Hair follicular keratinocyte (primary cell): Measurements from ENCODE around the gene HCFC1. TPM values are rescaled to one million over a fixed set of nuclear protein-coding genes. Genes with fewer than 3 reads are reported as not detected.

Source experiments
- total RNA-seq: library from RNA; depleted of rRNA; stranded (reverse); fragments of >200 nt; gene quantifications from 2 replicates; pipeline ENCODE4 v1.2.3, GENCODE V29; 2015

Gene HCFC1
- 31.3 and 38.8 TPM in 2 replicates for total RNA-seq

DNA sequence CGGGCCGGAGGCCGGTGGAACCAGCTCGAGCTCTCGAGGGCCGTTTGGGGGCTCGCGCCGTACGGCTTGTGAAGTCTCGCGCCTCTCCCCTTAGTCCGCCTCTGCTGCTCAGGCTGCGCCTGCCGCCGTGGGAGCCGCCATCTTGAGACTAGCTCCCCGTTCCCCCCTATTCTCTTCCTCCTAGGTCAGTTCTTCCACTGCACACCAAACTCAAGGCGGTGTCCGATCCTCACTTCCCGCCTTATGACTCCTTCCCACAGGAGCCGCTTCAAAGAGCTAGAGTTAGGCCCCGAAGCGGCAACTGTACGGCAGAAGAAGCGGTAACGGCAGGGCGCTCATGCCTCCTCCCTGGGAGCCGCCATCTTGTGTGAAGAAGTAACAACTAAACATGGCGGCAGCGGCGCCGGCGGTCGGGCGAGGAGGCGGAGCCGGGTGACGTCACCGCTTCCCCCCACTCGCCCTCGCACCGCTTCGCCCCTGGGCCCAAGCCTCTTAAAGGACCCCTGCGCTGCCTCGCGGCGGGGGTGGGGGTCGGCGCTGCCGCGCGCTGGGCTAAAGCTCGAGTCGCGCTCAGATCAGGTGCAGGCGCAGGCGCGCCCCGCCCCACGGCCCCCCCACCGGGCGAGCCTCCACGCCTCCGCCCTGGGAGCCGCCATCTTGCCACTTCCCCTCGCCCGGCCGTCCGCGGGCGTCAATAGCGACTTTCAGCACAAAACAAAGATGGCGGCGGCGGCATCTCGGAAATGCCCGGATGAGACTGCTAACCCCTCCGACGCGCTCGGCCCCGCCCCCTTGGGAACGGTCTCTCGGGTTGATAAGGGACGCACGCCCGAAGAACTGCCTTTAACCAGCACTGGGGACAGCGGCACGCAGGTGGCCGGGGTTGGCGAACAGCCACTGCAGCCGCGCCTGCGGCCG is at the start of gene HCFC1:
TSS of gene HCFC1 (minus strand) at position 369 of the 918 bp plus-strand sequence. CDS start 978 bp downstream, outside the sequence.

DNA sequence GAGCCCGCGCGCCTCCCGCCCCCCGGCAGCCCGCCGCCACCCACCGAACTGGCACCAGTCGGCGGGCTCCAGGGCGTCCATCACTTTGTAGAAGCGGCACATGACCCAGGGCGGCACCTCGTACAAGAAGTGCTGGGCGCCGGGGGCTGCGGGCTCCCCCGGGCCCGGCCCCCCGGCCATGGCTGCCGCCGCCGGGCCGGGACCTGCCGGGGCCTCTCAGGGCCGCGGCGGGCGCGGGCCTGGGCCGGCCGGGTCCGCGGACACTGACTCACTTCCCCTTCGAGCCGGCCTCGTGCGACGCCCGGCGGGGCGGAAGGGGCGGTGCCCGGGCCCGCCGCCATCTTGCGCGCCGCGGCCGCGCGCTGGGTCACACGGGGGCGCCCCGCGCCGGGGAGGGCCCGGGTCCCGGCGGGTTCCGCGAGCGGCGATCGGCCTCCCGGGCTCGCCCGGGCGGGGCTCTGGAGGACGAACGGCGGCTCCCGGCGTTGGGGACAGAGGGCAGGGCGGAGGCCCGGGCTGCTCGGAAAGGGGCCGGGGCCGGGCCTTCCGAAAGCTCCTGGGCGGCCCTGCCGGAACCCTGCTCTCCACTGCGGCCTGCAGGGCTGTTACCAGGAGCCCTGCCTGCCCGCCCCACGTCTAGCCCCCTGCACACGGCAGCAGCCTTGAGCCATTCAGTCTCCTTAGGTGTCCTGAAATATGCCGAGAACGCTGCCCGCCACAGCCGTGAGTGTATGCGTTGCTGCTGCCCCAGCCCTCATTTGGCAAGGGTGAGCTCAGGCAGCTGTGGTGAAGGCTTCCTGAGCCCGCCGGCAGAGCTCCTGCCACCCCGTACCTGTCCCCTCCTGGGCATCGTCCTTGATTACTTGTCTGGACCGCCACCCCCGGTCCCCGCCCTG is 48.3 kb upstream of the HCFC1 start, which contains the start of gene IRAK1:
TSS of gene IRAK1 (minus strand) at position 270 of the 896 bp plus-strand sequence. CDS start at position 180, 90 bp downstream.

DNA sequence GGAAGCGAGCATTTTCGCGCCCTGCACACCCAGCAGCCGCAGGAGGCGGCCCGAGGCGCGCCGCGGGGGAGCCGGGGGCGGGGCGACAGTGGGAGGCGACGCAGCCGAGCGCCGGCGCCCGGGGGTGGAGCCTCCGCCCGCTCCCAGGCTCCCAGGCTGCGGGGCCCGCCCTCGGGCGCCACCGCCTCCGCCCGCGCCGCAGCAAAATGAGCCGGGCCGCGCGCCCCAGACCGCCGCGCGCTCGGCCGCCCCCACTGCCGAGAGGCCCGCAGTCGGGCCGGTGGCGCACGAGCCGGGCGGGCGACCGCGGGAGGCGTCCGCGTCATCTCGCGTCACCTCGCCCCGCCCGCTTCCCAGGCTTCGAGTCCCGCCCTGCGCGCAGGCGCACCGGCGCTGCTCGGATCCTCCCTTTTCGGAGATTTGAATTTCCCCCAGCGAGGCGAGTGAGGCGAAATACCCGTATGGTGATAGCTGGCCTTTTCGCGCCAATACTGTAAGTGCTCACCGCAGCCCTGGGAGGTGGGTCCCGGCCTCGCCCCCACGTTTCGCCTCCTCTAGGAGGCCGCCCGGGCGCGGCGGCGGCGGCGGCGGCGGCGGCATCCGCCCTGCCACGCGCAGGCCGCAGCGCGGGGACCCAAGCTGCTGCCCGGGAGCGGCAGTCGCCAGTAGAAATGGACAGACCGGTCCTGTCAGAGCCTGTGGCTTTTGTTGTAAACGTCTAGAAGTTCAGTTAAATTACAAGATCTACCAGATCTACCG is 929 bp upstream of the HCFC1 start, which contains the start of gene TMEM187:
TSS of gene TMEM187 (plus strand) at position 387 of the 759 bp plus-strand sequence. CDS start 9,309 bp downstream, outside the sequence.

DNA sequence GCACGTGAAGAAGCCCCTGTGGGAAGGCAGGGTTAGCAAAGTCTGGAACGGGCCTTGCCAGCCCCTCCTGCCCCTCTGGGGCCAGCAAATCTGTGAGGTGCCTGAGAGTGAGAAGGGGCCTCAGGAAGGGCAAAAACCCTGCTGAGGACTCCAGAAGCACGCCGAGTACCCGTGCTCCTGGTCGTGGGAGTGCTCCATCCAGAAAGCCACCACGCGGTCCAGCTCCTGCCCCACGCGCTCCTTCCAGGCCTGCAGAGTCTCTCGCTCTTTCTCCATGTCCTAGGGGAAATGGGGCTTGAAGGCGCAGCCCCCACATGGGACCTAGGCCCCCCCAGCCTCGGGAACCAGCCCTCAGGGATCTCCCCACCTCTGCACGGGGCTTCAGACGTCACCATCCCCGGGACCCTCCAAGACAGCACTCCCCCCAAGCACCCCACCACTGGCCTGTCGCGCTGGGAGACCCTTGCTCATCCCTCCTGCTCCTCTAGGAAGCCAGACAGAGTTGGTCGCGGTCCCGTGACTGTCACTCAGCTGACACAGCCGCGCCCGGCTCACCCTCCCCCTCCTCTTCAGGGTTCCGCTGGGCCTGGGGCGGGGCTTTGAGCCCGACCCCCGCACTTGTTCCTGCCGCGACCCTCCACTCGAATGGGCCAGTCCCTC is 27.3 kb downstream of the HCFC1 start, which contains the start of gene RENBP:
TSS of gene RENBP (minus strand) at position 504 of the 660 bp plus-strand sequence. CDS start at position 471, 33 bp downstream.

DNA sequence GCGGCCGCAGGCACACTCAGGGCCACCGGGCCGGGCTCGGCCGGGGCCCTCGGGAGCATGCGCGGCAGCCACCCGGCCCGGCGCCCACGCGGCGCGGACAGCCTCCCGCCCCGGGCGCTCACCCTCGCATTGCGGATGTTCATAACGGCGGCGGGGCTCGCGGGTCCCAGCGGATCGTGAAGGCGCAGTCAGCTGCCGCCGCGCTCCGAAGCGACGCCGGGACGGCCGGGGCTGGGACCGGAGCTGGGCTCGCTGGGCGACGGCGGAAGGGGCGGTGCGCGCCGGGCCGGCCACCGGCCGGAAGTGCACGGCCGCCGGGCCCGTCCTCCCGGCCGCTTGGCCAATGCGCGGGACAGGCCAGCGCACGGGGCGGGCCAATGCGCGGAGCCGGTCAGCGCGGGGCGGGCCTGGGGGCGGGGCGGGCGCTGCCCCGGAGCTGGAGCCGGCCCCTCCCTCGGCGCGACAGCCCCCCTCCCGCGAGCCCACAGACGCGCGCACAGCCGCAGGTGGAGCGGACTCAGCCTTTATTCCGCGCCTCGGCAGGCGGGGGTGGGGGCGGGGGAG is 36.8 kb downstream of the HCFC1 start, which contains the start of gene NAA10:
TSS of gene NAA10 (minus strand) at position 276 of the 564 bp plus-strand sequence. CDS start at position 143, 133 bp downstream.

DNA sequence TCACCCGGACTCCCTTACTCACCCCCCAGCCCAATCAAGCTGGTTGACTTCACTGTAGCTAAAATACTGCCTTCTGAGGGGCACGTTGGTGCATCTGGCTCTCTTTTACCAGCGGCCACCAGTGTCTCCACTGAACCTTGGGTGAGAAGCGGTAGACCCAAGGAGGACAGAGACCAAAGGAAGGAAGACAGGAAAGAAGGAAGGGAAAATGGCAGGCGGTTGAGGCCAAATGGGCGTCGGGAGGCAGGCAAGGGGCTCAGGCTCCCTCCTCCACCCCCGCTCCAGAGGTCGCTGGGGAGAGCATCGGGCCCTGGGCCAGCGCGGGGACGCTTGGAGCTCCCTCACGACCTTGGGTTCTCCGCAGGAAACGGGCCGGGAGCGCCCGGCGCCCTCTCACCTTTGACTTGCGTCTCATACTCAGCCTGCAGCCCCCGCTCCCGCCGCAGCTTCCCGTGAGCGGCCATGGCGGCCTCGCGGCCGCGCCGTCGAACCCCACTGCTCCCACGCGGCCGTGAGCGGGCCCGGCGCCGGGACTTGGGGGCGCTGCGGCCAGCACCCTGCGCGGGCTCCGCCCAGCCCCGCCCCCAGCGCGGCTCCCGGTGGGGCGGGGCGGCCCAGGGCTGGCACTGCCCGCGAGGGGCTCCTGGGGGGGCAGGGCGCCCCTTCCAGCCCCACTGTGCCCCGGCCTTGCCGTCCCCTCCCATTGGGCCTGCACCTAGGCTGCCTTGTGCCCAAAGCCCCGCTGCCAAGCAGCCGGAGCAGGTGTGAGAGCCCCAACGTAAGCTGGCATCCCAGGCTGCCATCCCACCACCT is 45.7 kb downstream of the HCFC1 start, which contains the start of gene ARHGAP4:
TSS of gene ARHGAP4 (minus strand) at position 526 of the 813 bp plus-strand sequence. CDS start at position 464, 62 bp downstream.

DNA sequence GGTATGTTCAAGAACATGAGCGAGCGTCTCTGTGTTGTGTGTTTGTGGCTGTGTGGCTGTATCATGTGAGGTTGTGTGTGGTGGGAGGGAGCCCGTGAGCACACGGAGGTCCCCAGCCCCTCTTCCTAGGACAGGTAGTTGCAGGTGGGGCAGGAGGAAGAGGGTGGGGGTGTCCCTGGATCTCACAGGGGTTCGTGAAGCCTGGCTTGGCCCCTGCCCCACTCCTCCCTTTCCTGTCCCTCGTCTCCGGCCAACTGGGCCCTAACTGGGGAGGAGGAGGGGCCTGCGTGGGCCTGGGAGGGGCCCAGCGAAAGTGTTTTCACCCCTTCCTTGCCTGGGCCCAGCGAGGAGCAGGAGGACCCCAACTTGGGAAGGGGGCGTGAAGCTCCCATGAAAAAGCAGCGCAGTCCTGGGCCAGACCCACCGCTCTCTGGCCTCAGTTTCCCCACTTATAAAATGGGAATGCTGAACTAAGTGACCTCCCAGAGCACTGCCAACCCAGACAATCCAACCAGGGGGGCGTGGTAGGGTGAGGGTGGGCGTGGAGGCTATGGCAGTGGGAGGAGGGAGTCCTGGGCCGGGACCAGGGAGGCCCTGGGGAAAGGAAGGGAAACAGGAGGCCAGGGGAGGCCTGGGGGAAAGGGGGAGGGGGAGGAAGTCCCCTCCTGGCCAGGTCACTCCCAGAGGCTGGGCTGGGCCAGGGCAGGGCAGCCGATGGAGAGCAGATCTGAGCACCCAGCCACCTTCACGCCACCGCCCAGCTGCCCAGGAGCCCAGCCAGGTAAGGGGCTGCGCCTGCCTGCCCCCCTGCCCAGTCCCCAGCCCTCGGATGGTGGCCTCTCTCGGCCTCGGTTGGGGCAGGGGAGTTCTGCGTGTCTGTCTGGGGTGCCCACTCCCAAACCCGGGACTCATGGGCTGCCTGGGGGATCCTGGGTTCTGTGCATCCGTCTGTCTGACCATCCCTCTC is 67.3 kb downstream of the HCFC1 start, which contains the start of gene AVPR2:
TSS of gene AVPR2 (plus strand) at position 683 of the 967 bp plus-strand sequence. CDS start 473 bp downstream, outside the sequence.

Other genes with a start within 250 kb of the HCFC1 start
- gene BCAP31, start 247.4 kb downstream of the HCFC1 start, total RNA-seq, result 181 and 206 TPM in 2 replicates
- 1.2 and 3.0 TPM in 2 replicates for gene ABCD1, start 247.0 kb downstream of the HCFC1 start, total RNA-seq
- 5.2 and 5.4 TPM in 2 replicates for gene PLXNB3, start 207.6 kb downstream of the HCFC1 start, total RNA-seq
- gene SRPK3, start 190.8 kb downstream of the HCFC1 start, total RNA-seq, result 0.11 TPM in 1 of 2 replicates, not detected in the other
- 71.1 and 76.5 TPM in 2 replicates for gene IDH3G, start 177.4 kb downstream of the HCFC1 start, total RNA-seq
- gene SSR4, start 177.2 kb downstream of the HCFC1 start, total RNA-seq, result 192 and 305 TPM in 2 replicates
- 0.04 TPM in 1 of 2 replicates, not detected in the other for gene PDZD4, start 141.3 kb downstream of the HCFC1 start, total RNA-seq
- gene L1CAM, start 85.6 kb downstream of the HCFC1 start, total RNA-seq, result 3.0 and 9.4 TPM in 2 replicates
- gene AVPR2, start 67.1 kb downstream of the HCFC1 start, total RNA-seq, result not detected in 2 replicates
- 0.84 and 2.0 TPM in 2 replicates for gene ARHGAP4, start 45.6 kb downstream of the HCFC1 start, total RNA-seq
- gene NAA10, start 36.8 kb downstream of the HCFC1 start, total RNA-seq, result 138 and 185 TPM in 2 replicates
- gene RENBP, start 27.2 kb downstream of the HCFC1 start, total RNA-seq, result not detected in 2 replicates
- gene TMEM187, start 936 bp upstream of the HCFC1 start, total RNA-seq, result 10.3 and 12.0 TPM in 2 replicates
- 136 and 159 TPM in 2 replicates for gene IRAK1, start 48.1 kb upstream of the HCFC1 start, total RNA-seq
- 23.4 and 23.6 TPM in 2 replicates for gene MECP2, start 125.9 kb upstream of the HCFC1 start, total RNA-seq
- not detected in 2 replicates for gene OPN1LW, start 172.4 kb upstream of the HCFC1 start, total RNA-seq
- not detected in 2 replicates for gene OPN1MW, start 210.8 kb upstream of the HCFC1 start, total RNA-seq
- not detected in 2 replicates for gene OPN1MW2, start 247.9 kb upstream of the HCFC1 start, total RNA-seq